ENCODE data around the gene NOC4L.
A peak's percentile ranks its signal among the peaks of the same experiment; 100 is the strongest.

NOC4L gene

GRCh38 chr12:132173135-132174014 is 29.1 kb downstream of the NOC4L start:
- peak overlapping the region; percentile 17 for H3K9ac ChIP-seq (ENCODE audit: insufficient read length, low read depth)
- H3K4me3 ChIP-seq (ENCODE audit: insufficient read length, low read depth): no peak overlapping the region
- no peak for DNase-seq (ENCODE audit: low read depth, low spot score)
- TF ChIP-seq ZNF274 (IDR thresholded peaks at IDR 0.05; ENCODE audit: low read depth, low read length): no peak
- no peak for TF ChIP-seq YY1 (IDR thresholded peaks at IDR 0.05; ENCODE audit: insufficient read depth, insufficient read length)
- no peak for TF ChIP-seq SUZ12 (IDR thresholded peaks at IDR 0.05; ENCODE audit: extremely low read depth, insufficient read depth, insufficient read length)
- H3K9me3 ChIP-seq (ENCODE audit: insufficient read depth, low read length): no peaks in the 10 kb centered on the region
- H3K4me1 ChIP-seq (ENCODE audit: insufficient read depth, insufficient read length): peaks cover 28% of the 10 kb centered on the region
- no peaks in the 10 kb centered on the region for H3K36me3 ChIP-seq (ENCODE audit: insufficient read depth, insufficient read length, low read length)
- H3K27me3 ChIP-seq (ENCODE audit: insufficient read depth, insufficient read length): peaks cover 27% of the 10 kb centered on the region

GRCh38 chr12:132174015-132174838 is 30.0 kb downstream of the NOC4L start:
- H3K9ac ChIP-seq (ENCODE audit: insufficient read length, low read depth): no peak overlapping the region
- H3K4me1 ChIP-seq (ENCODE audit: insufficient read depth, insufficient read length): peaks cover 28% of the 10 kb centered on the region
- peaks cover 30% of the 10 kb centered on the region for H3K27me3 ChIP-seq (ENCODE audit: insufficient read depth, insufficient read length)
- no peak overlapping the region for H3K4me3 ChIP-seq (ENCODE audit: insufficient read length, low read depth)
- no peaks in the 10 kb centered on the region for H3K9me3 ChIP-seq (ENCODE audit: insufficient read depth, low read length)
- no peak for TF ChIP-seq YY1 (IDR thresholded peaks at IDR 0.05; ENCODE audit: insufficient read depth, insufficient read length)
- no peak for TF ChIP-seq SUZ12 (IDR thresholded peaks at IDR 0.05; ENCODE audit: extremely low read depth, insufficient read depth, insufficient read length)
- TF ChIP-seq ZNF274 (IDR thresholded peaks at IDR 0.05; ENCODE audit: low read depth, low read length): no peak
- H3K36me3 ChIP-seq (ENCODE audit: insufficient read depth, insufficient read length, low read length): no peaks in the 10 kb centered on the region
- no peak for DNase-seq (ENCODE audit: low read depth, low spot score)

- H3K4me1 ChIP-seq (ENCODE audit: insufficient read depth, insufficient read length): peaks cover 28% of the 10 kb centered on the region
- no peaks in the 10 kb centered on the region for H3K36me3 ChIP-seq (ENCODE audit: insufficient read depth, insufficient read length, low read length)
- TF ChIP-seq SUZ12 (IDR thresholded peaks at IDR 0.05; ENCODE audit: extremely low read depth, insufficient read depth, insufficient read length) (no peak), YY1 (IDR thresholded peaks at IDR 0.05; ENCODE audit: insufficient read depth, insufficient read length) (no peak), ZNF274 (IDR thresholded peaks at IDR 0.05; ENCODE audit: low read depth, low read length) (no peak)
- peak overlapping the region; percentile 52 for H3K9ac ChIP-seq (ENCODE audit: insufficient read length, low read depth)
- no peak for DNase-seq (ENCODE audit: low read depth, low spot score)
- no peaks in the 10 kb centered on the region for H3K9me3 ChIP-seq (ENCODE audit: insufficient read depth, low read length)
- no peak overlapping the region for H3K4me3 ChIP-seq (ENCODE audit: insufficient read length, low read depth)
- H3K27me3 ChIP-seq (ENCODE audit: insufficient read depth, insufficient read length): peaks cover 36% of the 10 kb centered on the region
Observed at GRCh38 chr12:132174839-132175490, 30.7 kb downstream of the NOC4L start.

GRCh38 chr12:132175496-132176384 is 31.5 kb downstream of the NOC4L start:
- Histone ChIP-seq H3K36me3 (ENCODE audit: insufficient read depth, insufficient read length, low read length) (no peaks in the 10 kb centered on the region), H3K9ac (ENCODE audit: insufficient read length, low read depth) (peak overlapping the region; percentile 52), H3K9me3 (ENCODE audit: insufficient read depth, low read length) (no peaks in the 10 kb centered on the region), H3K4me3 (ENCODE audit: insufficient read length, low read depth) (no peak overlapping the region), H3K4me1 (ENCODE audit: insufficient read depth, insufficient read length) (peaks cover 26% of the 10 kb centered on the region), H3K27me3 (ENCODE audit: insufficient read depth, insufficient read length) (peaks cover 38% of the 10 kb centered on the region)
- TF ChIP-seq ZNF274 (IDR thresholded peaks at IDR 0.05; ENCODE audit: low read depth, low read length): no peak
- TF ChIP-seq YY1 (IDR thresholded peaks at IDR 0.05; ENCODE audit: insufficient read depth, insufficient read length): no peak
- no peak for TF ChIP-seq SUZ12 (IDR thresholded peaks at IDR 0.05; ENCODE audit: extremely low read depth, insufficient read depth, insufficient read length)
- no peak for DNase-seq (ENCODE audit: low read depth, low spot score)

- TF ChIP-seq ZNF274 (IDR thresholded peaks at IDR 0.05; ENCODE audit: low read depth, low read length) (no peak), SUZ12 (IDR thresholded peaks at IDR 0.05; ENCODE audit: extremely low read depth, insufficient read depth, insufficient read length) (no peak), YY1 (IDR thresholded peaks at IDR 0.05; ENCODE audit: insufficient read depth, insufficient read length) (no peak)
- Histone ChIP-seq H3K4me1 (ENCODE audit: insufficient read depth, insufficient read length) (peaks cover 29% of the 10 kb centered on the region), H3K4me3 (ENCODE audit: insufficient read length, low read depth) (no peak overlapping the region), H3K36me3 (ENCODE audit: insufficient read depth, insufficient read length, low read length) (no peaks in the 10 kb centered on the region), H3K9me3 (ENCODE audit: insufficient read depth, low read length) (no peaks in the 10 kb centered on the region), H3K27me3 (ENCODE audit: insufficient read depth, insufficient read length) (peaks cover 41% of the 10 kb centered on the region), H3K9ac (ENCODE audit: insufficient read length, low read depth) (no peak overlapping the region)
- no peak for DNase-seq (ENCODE audit: low read depth, low spot score)
Observed at GRCh38 chr12:132176385-132176919, 32.2 kb downstream of the NOC4L start.

- Histone ChIP-seq H3K27me3 (ENCODE audit: insufficient read depth, insufficient read length) (peaks cover 39% of the 10 kb centered on the region), H3K9ac (ENCODE audit: insufficient read length, low read depth) (no peak overlapping the region), H3K4me1 (ENCODE audit: insufficient read depth, insufficient read length) (peaks cover 27% of the 10 kb centered on the region), H3K9me3 (ENCODE audit: insufficient read depth, low read length) (no peaks in the 10 kb centered on the region), H3K36me3 (ENCODE audit: insufficient read depth, insufficient read length, low read length) (no peaks in the 10 kb centered on the region), H3K4me3 (ENCODE audit: insufficient read length, low read depth) (no peak overlapping the region)
- TF ChIP-seq YY1 (IDR thresholded peaks at IDR 0.05; ENCODE audit: insufficient read depth, insufficient read length) (no peak), ZNF274 (IDR thresholded peaks at IDR 0.05; ENCODE audit: low read depth, low read length) (no peak), SUZ12 (IDR thresholded peaks at IDR 0.05; ENCODE audit: extremely low read depth, insufficient read depth, insufficient read length) (no peak)
- no peak for DNase-seq (ENCODE audit: low read depth, low spot score)
Observed at GRCh38 chr12:132176920-132177551, 32.8 kb downstream of the NOC4L start.

Data from NT2/D1 (cell line).